ENCODE measurements around the gene AOX1. TPM values are rescaled to one million over a fixed set of nuclear protein-coding genes. Genes with fewer than 3 reads are reported as not detected.

AOX1 gene
- 3.0 and 15.2 TPM in 2 replicates for total RNA-seq

DNA sequence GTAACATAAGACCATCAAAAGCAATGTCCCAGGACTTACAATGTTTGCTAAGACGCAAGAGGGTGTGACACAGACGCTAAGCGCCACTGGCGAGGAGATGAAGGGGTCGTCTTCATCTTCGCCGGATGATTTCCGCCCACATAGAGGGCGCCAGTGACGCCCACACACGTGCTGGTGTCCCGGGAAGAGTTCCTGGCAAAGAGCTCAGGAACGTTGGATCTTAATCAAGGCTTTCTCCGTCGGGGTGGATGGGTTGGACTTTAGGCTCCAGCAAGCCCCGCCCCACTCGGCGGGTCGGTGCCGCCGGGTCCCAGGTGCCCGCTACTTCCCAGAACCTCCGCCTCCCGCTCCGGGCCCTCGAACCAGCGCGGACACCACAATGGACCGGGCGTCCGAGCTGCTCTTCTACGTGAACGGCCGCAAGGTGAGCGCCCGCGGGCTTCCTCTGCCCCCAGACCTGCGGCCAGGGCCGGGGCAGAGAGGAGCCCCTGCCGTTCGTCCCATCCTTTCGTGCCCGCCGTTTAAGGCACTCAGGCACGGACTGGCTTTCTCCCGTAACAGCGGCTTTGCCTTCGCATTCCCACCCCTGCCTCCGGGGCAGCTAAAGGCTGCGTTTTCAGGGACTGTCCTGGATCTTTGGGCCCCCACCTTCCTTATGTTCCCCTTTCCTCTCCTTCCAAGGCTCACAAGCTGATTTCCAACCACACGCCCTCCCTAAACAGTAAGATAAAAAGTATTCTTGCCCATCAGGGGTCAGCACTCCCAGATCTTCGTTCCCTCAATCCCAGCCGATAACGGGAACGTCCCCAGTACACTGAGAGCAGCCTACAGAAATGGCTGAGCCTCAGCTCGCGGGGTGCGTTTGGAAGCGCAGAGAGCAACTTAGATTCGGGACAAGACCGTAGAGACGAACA is at the start of gene AOX1:
Gene AOX1, plus strand, starts transcription at position 285 of the 914 bp plus-strand sequence. Its CDS starts 95 bp downstream, at position 380.

Other genes with a start within 250 kb of the AOX1 start
- gene KCTD18, start 75.9 kb upstream of the AOX1 start, total RNA-seq: 20.8 and 27.6 TPM in 2 replicates
- gene SGO2, start 59.8 kb upstream of the AOX1 start, total RNA-seq: 2.1 and 11.9 TPM in 2 replicates
- 359 and 573 TPM in 2 replicates for gene BZW1, start 225.9 kb downstream of the AOX1 start, total RNA-seq

Data from smooth muscle cell of the umbilical artery (primary cell).